Ectodermal cell (in vitro differentiated cells): Measurements from ENCODE around the gene CCDC148.

ENCODE experiments used
- H3K27ac ChIP-seq: 2 replicates; pipeline ENCODE4 v1.7.0; 2013; ENCODE audit warnings: mild to moderate bottlenecking, low read depth, low read length; ENCODE audit not compliant: insufficient read depth, poor library complexity, severe bottlenecking
- H3K27me3 ChIP-seq: 2 replicates; pipeline ENCODE4 v1.7.0; 2013; ENCODE audit warnings: mild to moderate bottlenecking, low read length; ENCODE audit not compliant: insufficient read depth, control insufficient read depth, poor library complexity, severe bottlenecking
- H3K36me3 ChIP-seq: one replicate; pipeline ENCODE4 v1.7.0; 2013; ENCODE audit warnings: low read length; ENCODE audit not compliant: control insufficient read depth, insufficient read depth
- H3K4me1 ChIP-seq: one replicate; pipeline ENCODE4 v1.7.0; 2013; ENCODE audit warnings: low read length; ENCODE audit not compliant: control insufficient read depth, insufficient read depth
- H3K4me3 ChIP-seq: 2 replicates; pipeline ENCODE4 v1.7.0; 2013; ENCODE audit warnings: low read depth, low read length, control low read depth; ENCODE audit not compliant: insufficient read depth
- H3K9me3 ChIP-seq: 2 replicates; pipeline ENCODE4 v1.7.0; 2013; ENCODE audit warnings: mild to moderate bottlenecking, low read length, moderate library complexity; ENCODE audit not compliant: control insufficient read depth
- WGBS, 2 experiments: methylation state at CpG; one replicate each; pipeline ENCODE4 v1.1.7; 2013; ENCODE audit warnings: missing lambda C conversion rate in 2 of 2; 5-methylcytosine and 5-hydroxymethylcytosine counted together

CCDC148 gene

GRCh38 chr2:158134655-158135054, 321.9 kb downstream of the CCDC148 start:
- 90 to 95% methylated on average over 6 of the region's 6 CpGs for WGBS, 2 experiments
- Histone ChIP-seq H3K36me3 (no peaks in the 10 kb centered on the region), H3K4me3 (no peak overlapping the region), H3K9me3 (no peaks in the 10 kb centered on the region), H3K27ac (no peak overlapping the region), H3K4me1 (no peaks in the 10 kb centered on the region), H3K27me3 (no peaks in the 10 kb centered on the region)

GRCh38 chr2:158134055-158134454, 322.5 kb downstream of the CCDC148 start:
- no peaks in the 10 kb centered on the region for H3K4me1 ChIP-seq
- no peaks in the 10 kb centered on the region for H3K9me3 ChIP-seq
- H3K36me3 ChIP-seq, result no peaks in the 10 kb centered on the region
- no peak overlapping the region for H3K4me3 ChIP-seq
- no peak overlapping the region for H3K27ac ChIP-seq
- WGBS, 2 experiments, result 94 to 96% methylated on average over 4 of the region's 4 CpGs
- no peaks in the 10 kb centered on the region for H3K27me3 ChIP-seq

GRCh38 chr2:158131919-158132566, 324.5 kb downstream of the CCDC148 start:
- H3K4me1 ChIP-seq, result no peaks in the 10 kb centered on the region
- WGBS, 2 experiments, result 95 to 96% methylated on average over 7 of the region's 7 CpGs
- H3K4me3 ChIP-seq, result no peak overlapping the region
- H3K27ac ChIP-seq, result no peak overlapping the region
- H3K9me3 ChIP-seq, result no peaks in the 10 kb centered on the region
- no peaks in the 10 kb centered on the region for H3K27me3 ChIP-seq
- H3K36me3 ChIP-seq, result no peaks in the 10 kb centered on the region

GRCh38 chr2:158131483-158131912, 325.1 kb downstream of the CCDC148 start:
- WGBS, 2 experiments, result 97 to 100% methylated on average over 1 of the region's 1 CpG
- no peaks in the 10 kb centered on the region for H3K27me3 ChIP-seq
- no peaks in the 10 kb centered on the region for H3K9me3 ChIP-seq
- H3K4me1 ChIP-seq, result no peaks in the 10 kb centered on the region
- H3K27ac ChIP-seq, result no peak overlapping the region
- no peaks in the 10 kb centered on the region for H3K36me3 ChIP-seq
- H3K4me3 ChIP-seq, result no peak overlapping the region

- no peaks in the 10 kb centered on the region for H3K9me3 ChIP-seq
- no peaks in the 10 kb centered on the region for H3K36me3 ChIP-seq
- no peaks in the 10 kb centered on the region for H3K4me1 ChIP-seq
- H3K27me3 ChIP-seq, result no peaks in the 10 kb centered on the region
- no peak overlapping the region for H3K27ac ChIP-seq
- no peak overlapping the region for H3K4me3 ChIP-seq
- 99 to 100% methylated on average over 2 of the region's 2 CpGs for WGBS, 2 experiments
Observed at GRCh38 chr2:158130832-158131473, 325.6 kb downstream of the CCDC148 start.

- Histone ChIP-seq H3K36me3 (no peaks in the 10 kb centered on the region), H3K4me3 (no peak overlapping the region), H3K9me3 (no peaks in the 10 kb centered on the region), H3K4me1 (no peaks in the 10 kb centered on the region), H3K27ac (no peak overlapping the region), H3K27me3 (no peaks in the 10 kb centered on the region)
- 94 to 95% methylated on average over 5 of the region's 5 CpGs for WGBS, 2 experiments
Observed at GRCh38 chr2:158129037-158129436, 327.5 kb downstream of the CCDC148 start.

- H3K4me1 ChIP-seq, result no peaks in the 10 kb centered on the region
Observed at GRCh38 chr2:158128168-158128973, 328.2 kb downstream of the CCDC148 start.

GRCh38 chr2:158127380-158127804, 329.2 kb downstream of the CCDC148 start:
- no peaks in the 10 kb centered on the region for H3K27me3 ChIP-seq
- no peak overlapping the region for H3K27ac ChIP-seq
- no peaks in the 10 kb centered on the region for H3K36me3 ChIP-seq
- no peaks in the 10 kb centered on the region for H3K4me1 ChIP-seq
- H3K4me3 ChIP-seq, result no peak overlapping the region
- 75 to 93% methylated on average over 1 of the region's 1 CpG for WGBS, 2 experiments
- no peaks in the 10 kb centered on the region for H3K9me3 ChIP-seq

More at GRCh38 chr2:158128168-158128973, 328.2 kb downstream of the CCDC148 start:
- H3K27ac ChIP-seq, result no peak overlapping the region
- 86 to 94% methylated on average over 2 of the region's 2 CpGs for WGBS, 2 experiments
- H3K27me3 ChIP-seq, result no peaks in the 10 kb centered on the region
- H3K9me3 ChIP-seq, result no peaks in the 10 kb centered on the region
- H3K36me3 ChIP-seq, result no peaks in the 10 kb centered on the region
- no peak overlapping the region for H3K4me3 ChIP-seq

GRCh38 chr2:158125756-158126498, 330.6 kb downstream of the CCDC148 start:
- H3K36me3 ChIP-seq, result no peaks in the 10 kb centered on the region
- no peaks in the 10 kb centered on the region for H3K9me3 ChIP-seq
- no peak overlapping the region for H3K27ac ChIP-seq
- WGBS, 2 experiments, result 86 to 93% methylated on average over 5 of the region's 5 CpGs
- no peak overlapping the region for H3K4me3 ChIP-seq
- no peaks in the 10 kb centered on the region for H3K4me1 ChIP-seq
- H3K27me3 ChIP-seq, result no peaks in the 10 kb centered on the region
